Measurements from ENCODE around the gene POU5F1. TPM values are rescaled to one million over a fixed set of nuclear protein-coding genes. Genes with fewer than 3 reads are reported as not detected.
A peak's percentile ranks its signal among the peaks of the same experiment; 100 is the strongest.

Gene POU5F1
- total and polyA plus RNA-seq, 2 of the 4 experiments (the other 2 are of a cell fraction): not detected

DNA sequence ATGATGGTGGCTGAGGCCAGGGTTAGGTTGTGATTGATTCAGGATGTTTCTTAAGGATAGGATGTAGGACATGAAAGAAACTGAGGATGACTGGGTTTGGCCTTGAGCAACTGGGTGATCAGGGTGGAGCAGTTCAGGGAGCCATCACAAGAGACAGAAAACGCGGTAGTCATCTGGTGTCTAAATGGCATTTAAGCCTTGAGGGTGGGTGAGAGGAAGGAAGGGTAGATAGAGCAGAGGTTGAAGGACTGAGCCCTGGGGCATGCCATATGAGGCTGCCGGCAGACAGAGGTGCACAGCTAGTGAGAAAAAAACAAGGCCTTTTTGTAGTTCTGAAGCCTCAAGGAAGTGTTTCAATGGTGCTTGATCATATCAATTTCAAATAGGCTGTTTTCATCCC is 1.9 kb downstream of the POU5F1 start:
- Histone ChIP-seq H2AK5ac (ENCODE audit: low read depth, low read length) (no peak overlapping the region), H3K56ac (ENCODE audit: extremely low read depth, insufficient read depth, low read length) (no peak overlapping the region), H3K27me3 (ENCODE audit: control insufficient read depth, insufficient read depth, low read length) (no peaks in the 10 kb centered on the region), H3K23ac (ENCODE audit: low read depth, low read length) (no peak overlapping the region), H2BK5ac (ENCODE audit: low read depth, low read length, poor library complexity, severe bottlenecking) (no peak overlapping the region), H2BK20ac (ENCODE audit: low read depth, low read length) (no peak overlapping the region), H3K36me3 (ENCODE audit: control insufficient read depth, insufficient read depth, low read length) (no peaks in the 10 kb centered on the region; the same call in 1 of the 2 replicates), H3K18ac (ENCODE audit: low read depth, low read length) (no peak overlapping the region), H2AFZ (replicated peaks; ENCODE audit: low read length, poor library complexity) (peak overlapping the region; percentile 11), H3K79me1 (ENCODE audit: low read depth in 1 of 2, low read length in 2 of 2) (no peaks in the 10 kb centered on the region; a peak in 1 of 4 replicates), H4K20me1 (ENCODE audit: insufficient read depth, low read length) (no peaks in the 10 kb centered on the region), H3K9ac (ENCODE audit: low read depth, low read length) (no peak overlapping the region), H4K5ac (ENCODE audit: low read depth, low read length) (no peak overlapping the region), H2BK120ac (ENCODE audit: low read depth, low read length) (no peak overlapping the region), H2AK9ac (replicated peaks; ENCODE audit: low read depth, low read length, poor library complexity) (peak overlapping the region; percentile 16), H3K14ac (replicated peaks; ENCODE audit: low read depth, low read length) (no peak overlapping the region), H3K4me2 (ENCODE audit: low read depth, low read length) (no peak overlapping the region), H3K4me3 (ENCODE audit: insufficient read depth, low read depth, low read length) (no peak overlapping the region), H3K27ac (ENCODE audit: insufficient read depth, low read length) (no peak overlapping the region), H3K4ac (ENCODE audit: low read depth, low read length) (no peak overlapping the region), H4K91ac (ENCODE audit: insufficient read depth, low read depth, low read length) (no peak overlapping the region), H3K9me1 (ENCODE audit: insufficient read depth, low read length) (peaks cover 4% of the 10 kb centered on the region; the same call in 1 of the 2 replicates), H3K9me3 (ENCODE audit: control insufficient read depth, insufficient read depth, low read length) (no peaks in the 10 kb centered on the region), H3K4me1 (ENCODE audit: control insufficient read depth, insufficient read depth, low read length) (0 out of 2 replicates have a peak, but pooled peaks cover 2% of the 10 kb centered on the region), H4K8ac (ENCODE audit: low read depth in 2 of 2, low read length in 2 of 2) (no peak overlapping the region), H2BK15ac (ENCODE audit: low read depth, low read length) (no peak overlapping the region)
- intact Hi-C loops (cut with micrococcal nuclease): no loop called here
- ChIA-PET POLR2A (ENCODE audit: unreplicated experiment) (no interaction called here), CTCF (no interaction called here)
- in situ Hi-C loops (cut with MboI; ENCODE audit: low sequenced_read_pairs): no loop called here
- TF ChIP-seq BHLHE40 (IDR thresholded peaks at IDR 0.05; ENCODE audit: low read depth, low read length) (no peak), NFE2L2 (IDR thresholded peaks at IDR 0.05; ENCODE audit: low read depth, low read length) (no peak), MAZ (IDR thresholded peaks at IDR 0.05; ENCODE audit: borderline replicate concordance, low read depth, low read length) (no peak), FOS (IDR thresholded peaks at IDR 0.05; ENCODE audit: low read depth, low read length) (no peak), RFX5 (IDR thresholded peaks at IDR 0.05; ENCODE audit: low read depth, low read length) (no peak), MAFK (IDR thresholded peaks at IDR 0.05; ENCODE audit: low read depth, low read length) (no peak), RCOR1 (IDR thresholded peaks at IDR 0.05; ENCODE audit: insufficient replicate concordance, low read length) (no peak), ELK1 (IDR thresholded peaks at IDR 0.05; ENCODE audit: borderline replicate concordance, low read depth, low read length) (no peak), POLR2A (IDR thresholded peaks at IDR 0.05; ENCODE audit: low read depth, low read length) (no peak), SMC3 (IDR thresholded peaks at IDR 0.05; ENCODE audit: low read depth, low read length) (no peak), CHD1 (IDR thresholded peaks at IDR 0.05; ENCODE audit: low read depth, low read length) (no peak), RAD21 (IDR thresholded peaks at IDR 0.05; ENCODE audit: low read length) (no peak), CEBPB (IDR thresholded peaks at IDR 0.05; ENCODE audit: low read depth, low read length) (no peak), MXI1 (IDR thresholded peaks at IDR 0.05; ENCODE audit: borderline replicate concordance, low read depth, low read length) (no peak)
- TF ChIP-seq, protein P1, sequence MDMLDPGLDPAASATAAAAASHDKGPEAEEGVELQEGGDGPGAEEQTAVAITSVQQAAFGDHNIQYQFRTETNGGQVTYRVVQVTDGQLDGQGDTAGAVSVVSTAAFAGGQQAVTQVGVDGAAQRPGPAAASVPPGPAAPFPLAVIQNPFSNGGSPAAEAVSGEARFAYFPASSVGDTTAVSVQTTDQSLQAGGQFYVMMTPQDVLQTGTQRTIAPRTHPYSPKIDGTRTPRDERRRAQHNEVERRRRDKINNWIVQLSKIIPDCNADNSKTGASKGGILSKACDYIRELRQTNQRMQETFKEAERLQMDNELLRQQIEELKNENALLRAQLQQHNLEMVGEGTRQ (IDR thresholded peaks at IDR 0.05; ENCODE audit: low read depth, low read length): no peak
- TF ChIP-seq, protein P2, sequence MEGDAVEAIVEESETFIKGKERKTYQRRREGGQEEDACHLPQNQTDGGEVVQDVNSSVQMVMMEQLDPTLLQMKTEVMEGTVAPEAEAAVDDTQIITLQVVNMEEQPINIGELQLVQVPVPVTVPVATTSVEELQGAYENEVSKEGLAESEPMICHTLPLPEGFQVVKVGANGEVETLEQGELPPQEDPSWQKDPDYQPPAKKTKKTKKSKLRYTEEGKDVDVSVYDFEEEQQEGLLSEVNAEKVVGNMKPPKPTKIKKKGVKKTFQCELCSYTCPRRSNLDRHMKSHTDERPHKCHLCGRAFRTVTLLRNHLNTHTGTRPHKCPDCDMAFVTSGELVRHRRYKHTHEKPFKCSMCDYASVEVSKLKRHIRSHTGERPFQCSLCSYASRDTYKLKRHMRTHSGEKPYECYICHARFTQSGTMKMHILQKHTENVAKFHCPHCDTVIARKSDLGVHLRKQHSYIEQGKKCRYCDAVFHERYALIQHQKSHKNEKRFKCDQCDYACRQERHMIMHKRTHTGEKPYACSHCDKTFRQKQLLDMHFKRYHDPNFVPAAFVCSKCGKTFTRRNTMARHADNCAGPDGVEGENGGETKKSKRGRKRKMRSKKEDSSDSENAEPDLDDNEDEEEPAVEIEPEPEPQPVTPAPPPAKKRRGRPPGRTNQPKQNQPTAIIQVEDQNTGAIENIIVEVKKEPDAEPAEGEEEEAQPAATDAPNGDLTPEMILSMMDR (conservative IDR thresholded peaks at IDR 0.05; ENCODE audit: low read depth, low read length): no peak
- DNase-seq (no peak), ATAC-seq (ENCODE audit: low read depth) (no peak)
- dilution Hi-C loops (cut with HindIII; ENCODE audit: low sequenced_read_pairs, unreplicated experiment): no loop called here
- no TSS peak for BruUV-seq (replicated peaks)
- 79% methylated on average over 3 of the region's 3 CpGs; no CpG with 5 or more reads in 1 of the 2 experiments for WGBS, 2 experiments (ENCODE audit: extremely low coverage in 2 of 2, insufficient read length in 1 of 2)
